ENCODE data around the gene DOLPP1. TPM values are rescaled to one million over a fixed set of nuclear protein-coding genes. Genes with fewer than 3 reads are reported as not detected.
A peak's percentile ranks its signal among the peaks of the same experiment; 100 is the strongest.

The DOLPP1 gene
- total RNA-seq, 1 experiment from 2014 or later: 13.7 TPM

GRCh38 chr9:129138144-129138462 is 57.2 kb downstream of the DOLPP1 start (continued):
- TF ChIP-seq CTCF (IDR thresholded peaks at IDR 0.05): no peak

- no peaks in the 10 kb centered on the region for H3K27me3 ChIP-seq (ENCODE audit: control insufficient read depth, insufficient read depth, low read length)
- no TSS peak for BruUV-seq (replicated peaks)
- in situ Hi-C loops (cut with HindIII; ENCODE audit: low pct_unique_long_range_greater_than_20kb, low sequenced_read_pairs): no loop called here
- H3K27ac ChIP-seq (ENCODE audit: low read length): peak overlapping the region; percentile 69
- no peaks in the 10 kb centered on the region for H3K9me3 ChIP-seq (ENCODE audit: control insufficient read depth, insufficient read depth, low read depth, low read length)
- no peak for TF ChIP-seq TCF7L2 (IDR thresholded peaks at IDR 0.05; ENCODE audit: low read depth, low read length)
- no peak for TF ChIP-seq POLR2AphosphoS5 (IDR thresholded peaks at IDR 0.05; ENCODE audit: low read depth, low read length)
- no peak for TF ChIP-seq SIN3A (IDR thresholded peaks at IDR 0.05; ENCODE audit: borderline replicate concordance, insufficient read depth, low read depth, low read length)
- TF ChIP-seq REST (IDR thresholded peaks at IDR 0.05; ENCODE audit: insufficient read depth in 1 of 2, low read depth in 2 of 2, low read length in 1 of 2): no peak
- TF ChIP-seq CTCF (IDR thresholded peaks at IDR 0.05): no peak
- no peak overlapping the region for H3K4me3 ChIP-seq (ENCODE audit: low read depth in 2 of 2, low read length in 2 of 2)
- intact Hi-C loops (cut with micrococcal nuclease; ENCODE audit: unreplicated experiment): loop anchor here (10.0 kb wide), 1 partner anchor 476 kb away; no protein-coding TSS in a partner anchor
- H3K36me3 ChIP-seq (ENCODE audit: control insufficient read depth, insufficient read depth, low read length): peaks cover 2% of the 10 kb centered on the region; the same call in 1 of the 2 replicates
- ChIA-PET CTCF (interaction anchor here (0.6 to 2.1 kb wide), 6 partner anchors 13 to 485 kb away, joined by 3 to 14 read pairs (median 4); no protein-coding TSS in a partner anchor), POLR2A (interaction anchor here (0.5 kb wide), 1 partner anchor 244 kb away, joined by 3 read pairs; no protein-coding TSS in a partner anchor)
- DNase-seq (ENCODE audit: low read depth, low spot score): no peak
- peaks cover 28% of the 10 kb centered on the region for H3K4me1 ChIP-seq (ENCODE audit: control insufficient read depth, insufficient read depth, low read length)
- peak; percentile 68 for ATAC-seq
Measured at GRCh38 chr9:129138476-129139232, 57.7 kb downstream of the DOLPP1 start.

All from Panc1 (cell line).